Osteocyte (in vitro differentiated cells): ENCODE results near the gene ELAVL3. TPM values are rescaled to one million over a fixed set of nuclear protein-coding genes. Genes with fewer than 3 reads are reported as not detected.
A peak's percentile ranks its signal among the peaks of the same experiment; 100 is the strongest.

Experiments used
- DNase-seq: peaks from one replicate; pipeline ENCODE4 v3.0.0; 2021; ENCODE audit warnings: mixed read lengths; ENCODE audit not compliant: unreplicated experiment; ENCODE audit errors: extremely low spot score
- H3K27ac Mint-ChIP-seq: one replicate; pipeline ENCODE4 v1.8.0; 2021; ENCODE audit warnings: mild to moderate bottlenecking, mixed read lengths; ENCODE audit not compliant: unreplicated experiment
- H3K27me3 Mint-ChIP-seq: one replicate; pipeline ENCODE4 v1.8.0; 2021; ENCODE audit warnings: mixed read lengths; ENCODE audit not compliant: unreplicated experiment
- H3K36me3 Mint-ChIP-seq: one replicate; pipeline ENCODE4 v1.8.0; 2021; ENCODE audit warnings: mixed read lengths; ENCODE audit not compliant: unreplicated experiment
- H3K4me1 Mint-ChIP-seq: one replicate; pipeline ENCODE4 v1.8.0; 2021; ENCODE audit warnings: mixed read lengths; ENCODE audit not compliant: unreplicated experiment
- H3K4me3 Mint-ChIP-seq: one replicate; pipeline ENCODE4 v1.8.0; 2021; ENCODE audit warnings: mild to moderate bottlenecking, moderate library complexity, mixed read lengths; ENCODE audit not compliant: unreplicated experiment
- H3K9me3 Mint-ChIP-seq: one replicate; pipeline ENCODE4 v1.8.0; 2021; ENCODE audit warnings: mixed read lengths; ENCODE audit not compliant: unreplicated experiment
- CTCF ChIP-seq: fragments of 200-600 bp; sonication (generic); IDR thresholded peaks from 2 replicates; pipeline ENCODE4 v1.5.0; 2021; ENCODE audit warnings: antibody characterized with exemption, mild to moderate bottlenecking, moderate library complexity
- total RNA-seq: library from RNA; stranded (reverse); gene quantifications from 2 replicates; pipeline ENCODE4 v1.2.1, GENCODE V29; 2021

Gene ELAVL3
- total RNA-seq, 1 donor from 2014 or later = not detected

GRCh38 chr19:11496391-11497163 is 15.7 kb upstream of the ELAVL3 start:
- Mint-ChIP-seq H3K27me3 (no peaks in the 10 kb centered on the region), H3K27ac (no peak overlapping the region), H3K4me3 (no peak overlapping the region), H3K9me3 (no peaks in the 10 kb centered on the region), H3K36me3 (peaks cover 4% of the 10 kb centered on the region), H3K4me1 (no peaks in the 10 kb centered on the region)
- peak; percentile 71 for TF ChIP-seq CTCF
- DNase-seq = peak; percentile 91

GRCh38 chr19:11495885-11496284 is 15.0 kb upstream of the ELAVL3 start:
- no peaks in the 10 kb centered on the region for H3K4me1 Mint-ChIP-seq
- H3K27me3 Mint-ChIP-seq = no peaks in the 10 kb centered on the region
- no peak overlapping the region for H3K27ac Mint-ChIP-seq
- DNase-seq = no peak
- H3K4me3 Mint-ChIP-seq = no peak overlapping the region
- peaks cover 4% of the 10 kb centered on the region for H3K36me3 Mint-ChIP-seq
- no peaks in the 10 kb centered on the region for H3K9me3 Mint-ChIP-seq
- no peak for TF ChIP-seq CTCF

- no peak for DNase-seq
- H3K9me3 Mint-ChIP-seq = no peaks in the 10 kb centered on the region
- no peak overlapping the region for H3K27ac Mint-ChIP-seq
- no peaks in the 10 kb centered on the region for H3K27me3 Mint-ChIP-seq
- H3K36me3 Mint-ChIP-seq = peaks cover 7% of the 10 kb centered on the region
- no peaks in the 10 kb centered on the region for H3K4me1 Mint-ChIP-seq
- H3K4me3 Mint-ChIP-seq = no peak overlapping the region
- no peak for TF ChIP-seq CTCF
These were observed 14.6 kb upstream of the ELAVL3 start for GRCh38 chr19:11495481-11495880.

GRCh38 chr19:11494634-11495285 is 13.9 kb upstream of the ELAVL3 start:
- no peak for DNase-seq
- Mint-ChIP-seq H3K9me3 (no peaks in the 10 kb centered on the region), H3K4me1 (no peaks in the 10 kb centered on the region), H3K27me3 (no peaks in the 10 kb centered on the region), H3K36me3 (peaks cover 10% of the 10 kb centered on the region), H3K27ac (no peak overlapping the region), H3K4me3 (no peak overlapping the region)
- no peak for TF ChIP-seq CTCF

- H3K9me3 Mint-ChIP-seq = no peaks in the 10 kb centered on the region
- no peak overlapping the region for H3K4me3 Mint-ChIP-seq
- DNase-seq = no peak
- peaks cover 10% of the 10 kb centered on the region for H3K36me3 Mint-ChIP-seq
- no peaks in the 10 kb centered on the region for H3K27me3 Mint-ChIP-seq
- no peak for TF ChIP-seq CTCF
- H3K27ac Mint-ChIP-seq = no peak overlapping the region
- H3K4me1 Mint-ChIP-seq = no peaks in the 10 kb centered on the region
These were observed 8.5 kb upstream of the ELAVL3 start for GRCh38 chr19:11489378-11489777.
